Inflammatory macrophage treated with lipopolysaccharide for 1 hour (primary cell): ENCODE measurements around the gene CYP4F11.
"Not testable (repeated sequence)": the region's sequence is repeated elsewhere in the genome, so short reads cannot be mapped to it uniquely, and the experiment has no call there.

Experiments used
- DNase-seq, 2 donors: peaks; one replicate each; pipeline ENCODE4 v3.0.0-alpha.2; 2020 to 2022

The CYP4F11 gene

DNA sequence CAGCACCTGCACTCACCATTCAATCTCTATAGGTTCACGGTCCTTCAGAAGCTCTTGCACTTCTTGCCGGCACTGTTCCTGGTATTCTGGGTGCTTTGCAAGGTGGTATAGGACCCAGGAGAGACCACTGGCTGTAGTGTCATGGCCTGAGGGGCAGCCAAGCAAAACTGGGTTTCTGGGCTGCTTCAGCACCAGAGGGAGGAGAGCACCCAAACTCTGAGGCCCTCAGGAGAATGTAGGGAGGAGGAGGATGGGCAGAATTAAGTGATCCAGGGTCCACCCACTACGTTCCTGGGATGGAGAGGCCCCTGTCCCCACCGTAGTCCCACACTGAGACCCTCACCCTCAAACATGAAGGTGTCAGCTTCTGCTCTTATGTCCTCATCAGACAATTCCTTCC lies 12.3 kb downstream of the CYP4F11 start:
- no peak for DNase-seq

- DNase-seq, result no peak
Measured at GRCh38 chr19:15919243-15919642, 15.1 kb downstream of the CYP4F11 start.

- no peak for DNase-seq
Measured at GRCh38 chr19:15915109-15915508, 19.2 kb downstream of the CYP4F11 start.

DNA sequence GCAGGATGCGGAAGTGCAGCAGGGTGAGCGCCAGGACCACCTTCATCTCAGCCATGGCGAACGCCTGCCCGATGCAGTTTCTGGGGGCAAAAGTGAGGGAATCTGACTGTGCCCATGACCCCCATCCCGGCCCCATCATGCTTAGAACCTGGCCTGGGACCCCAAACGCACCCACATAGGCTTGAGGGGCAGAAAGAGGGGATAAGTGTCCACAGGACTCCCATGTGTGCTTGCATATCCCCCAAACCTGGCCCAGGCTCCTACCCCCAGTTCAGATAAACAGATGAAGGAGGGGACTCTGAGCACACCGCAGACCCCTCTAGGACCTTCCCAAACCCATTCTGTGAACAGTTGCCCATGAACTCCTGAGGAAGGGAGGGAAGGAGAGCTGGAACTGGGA lies 20.5 kb downstream of the CYP4F11 start:
- DNase-seq, result no peak

- DNase-seq, result no peak
Measured at GRCh38 chr19:15913384-15913783, 20.9 kb downstream of the CYP4F11 start.

GRCh38 chr19:15911599-15912235 lies 22.6 kb downstream of the CYP4F11 start:
- DNase-seq, result no peak

DNA sequence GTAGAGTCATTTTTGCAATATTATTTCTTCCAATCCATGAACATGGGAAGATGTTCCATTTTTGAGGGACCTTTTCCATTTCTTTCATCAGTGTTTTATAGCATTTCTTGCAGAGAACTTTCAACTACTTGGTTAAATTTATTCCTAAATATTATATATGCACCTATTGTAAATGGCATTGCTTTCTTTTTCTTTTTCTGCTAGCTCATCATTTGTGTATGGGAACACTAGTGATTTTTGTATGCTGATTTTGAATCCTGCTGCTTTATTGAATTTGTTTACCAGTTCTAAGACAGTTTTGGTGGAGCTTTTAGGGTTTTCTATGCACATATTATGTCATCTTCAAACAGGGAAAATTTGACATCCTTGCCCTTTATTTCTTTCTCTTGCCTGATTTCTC lies 29.3 kb downstream of the CYP4F11 start:
- no peak for DNase-seq

GRCh38 chr19:15902898-15903297 lies 31.4 kb downstream of the CYP4F11 start:
- DNase-seq, result not testable (repeated sequence)

- no peak for DNase-seq
Measured at GRCh38 chr19:15902254-15902653, 32.1 kb downstream of the CYP4F11 start.

DNA sequence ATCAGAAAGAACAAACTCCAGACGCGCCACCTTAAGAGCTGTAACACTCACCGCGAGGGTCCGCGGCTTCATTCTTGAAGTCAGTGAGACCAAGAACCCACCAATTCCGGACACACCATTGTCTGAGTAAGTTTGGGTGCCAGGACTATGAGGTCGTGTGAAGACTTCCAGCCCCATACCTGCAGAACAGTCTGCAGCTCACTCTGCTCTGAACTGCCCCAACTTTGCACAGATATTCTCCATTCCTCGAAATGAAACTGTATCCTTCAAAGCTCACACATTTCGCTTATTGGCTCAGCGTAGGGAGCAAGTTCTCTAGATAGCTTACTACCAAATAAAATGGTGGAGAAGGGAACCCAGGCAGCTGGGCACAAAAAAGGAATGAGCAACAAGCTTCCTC lies 33.8 kb downstream of the CYP4F11 start:
- DNase-seq, result no peak

- not testable (repeated sequence) for DNase-seq
Measured at GRCh38 chr19:15900032-15900431, 34.3 kb downstream of the CYP4F11 start.

DNA sequence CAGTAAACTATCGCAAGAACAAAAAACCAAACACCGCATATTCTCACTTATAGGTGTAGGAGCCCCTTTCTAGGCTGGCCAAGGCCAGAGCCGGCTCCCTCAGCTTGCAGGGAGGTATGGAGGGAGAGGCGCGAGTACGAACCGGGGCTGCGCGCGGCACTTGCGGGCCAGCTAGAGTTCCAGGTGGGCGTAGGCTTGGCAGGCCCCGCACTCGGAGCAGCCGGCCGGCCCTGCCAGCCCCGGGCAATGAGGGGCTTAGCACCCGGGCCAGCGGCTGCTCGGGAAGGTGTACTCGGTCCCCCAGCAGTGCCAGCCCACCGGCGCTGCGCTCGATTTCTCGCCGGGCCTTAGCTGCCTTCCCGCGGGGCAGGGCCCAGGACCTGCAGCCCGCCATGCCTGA lies 34.8 kb downstream of the CYP4F11 start:
- not testable (repeated sequence) for DNase-seq

DNA sequence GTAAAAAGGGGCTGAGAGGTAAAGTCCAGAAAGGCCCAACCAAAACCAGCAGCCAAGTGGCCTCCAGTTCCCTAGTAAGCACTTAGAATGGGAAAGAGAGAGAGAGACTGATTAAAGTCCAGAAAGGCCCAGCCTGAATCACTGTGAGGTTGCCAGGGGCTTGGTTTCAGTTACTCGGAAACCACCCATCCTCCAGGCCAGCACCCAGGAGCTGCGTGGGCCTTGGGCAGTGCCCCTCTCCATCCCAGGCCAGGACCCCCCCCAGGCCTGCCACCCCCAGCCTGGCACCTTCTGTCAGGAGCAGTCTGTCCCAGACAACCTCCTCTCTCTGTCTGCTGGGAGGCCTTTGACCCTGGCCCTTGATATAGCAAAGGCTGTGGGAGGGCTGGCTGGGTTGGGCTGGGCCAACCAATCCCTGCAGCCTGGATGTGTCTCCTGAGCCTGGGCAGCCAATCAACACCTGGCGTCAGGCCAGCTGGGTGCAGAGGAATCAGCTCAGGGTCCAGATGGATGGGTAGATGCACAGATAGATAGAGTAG lies 36.5 kb downstream of the CYP4F11 start, which contains the start of gene CYP4F2:
Gene CYP4F2, minus strand, starts transcription at position 337 of the 539 bp plus-strand sequence. CDS start 463 bp downstream, outside the sequence.
- DNase-seq, result no peak

DNA sequence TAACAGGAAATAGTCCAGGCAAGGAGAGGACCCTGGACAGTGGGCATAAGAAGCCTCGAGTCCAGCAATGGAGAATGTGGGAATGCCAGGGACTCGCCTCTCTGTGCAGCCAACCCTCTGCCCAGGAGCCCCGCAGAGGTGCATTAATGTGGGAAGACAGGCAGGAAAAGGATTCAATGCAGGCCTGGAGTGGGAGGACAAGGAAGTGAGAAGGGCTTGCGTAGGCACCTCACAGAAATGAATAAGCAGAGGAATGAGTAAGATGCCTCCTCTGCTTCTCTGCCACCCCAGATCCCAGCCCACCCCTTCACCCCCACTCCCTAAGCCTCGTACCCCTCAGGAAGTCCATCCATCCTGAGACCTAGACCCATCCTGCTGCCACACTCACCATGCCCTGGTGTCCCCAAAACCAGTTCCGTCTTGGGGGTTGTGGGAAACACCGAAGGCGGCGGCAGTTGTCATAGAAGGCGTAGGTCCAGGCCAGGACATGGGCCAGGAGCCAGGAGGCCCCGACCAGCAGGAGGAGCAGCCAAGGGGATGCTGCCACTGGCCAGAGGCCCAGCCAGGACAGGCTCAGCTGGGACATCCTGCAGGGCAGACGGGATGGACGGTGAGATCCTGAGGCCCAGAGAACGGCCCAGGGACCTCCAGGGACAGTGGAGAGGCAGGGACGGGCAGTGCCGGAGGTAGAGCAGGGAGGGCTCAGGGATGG lies 37.1 kb downstream of the CYP4F11 start:
- peak in 1 of 2 donors; percentile 7 for DNase-seq

DNA sequence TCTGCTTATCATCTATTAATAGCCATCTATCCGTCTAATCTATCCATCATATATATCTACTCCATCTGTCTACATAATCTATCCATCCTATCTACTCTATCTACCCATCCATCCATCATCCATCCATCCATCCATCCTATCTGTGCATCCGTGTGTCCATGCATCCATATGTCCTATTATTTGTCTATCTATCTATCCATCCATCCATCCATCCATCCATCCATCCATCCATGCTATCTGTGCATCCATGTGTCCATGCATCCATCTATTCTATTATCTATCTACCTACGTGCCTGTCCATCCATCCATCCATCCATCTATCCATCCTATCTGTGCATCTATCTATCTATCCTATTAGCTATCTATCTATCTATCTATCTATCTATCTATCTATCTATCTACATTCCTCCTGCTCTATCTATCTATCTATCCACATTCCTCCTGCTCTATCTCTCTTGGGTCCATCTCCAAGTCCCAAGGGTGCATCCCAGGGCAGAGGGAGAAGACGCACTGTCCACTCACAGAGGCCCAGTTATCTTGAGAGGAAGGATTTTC lies 38.4 kb downstream of the CYP4F11 start:
- no peak for DNase-seq

DNA sequence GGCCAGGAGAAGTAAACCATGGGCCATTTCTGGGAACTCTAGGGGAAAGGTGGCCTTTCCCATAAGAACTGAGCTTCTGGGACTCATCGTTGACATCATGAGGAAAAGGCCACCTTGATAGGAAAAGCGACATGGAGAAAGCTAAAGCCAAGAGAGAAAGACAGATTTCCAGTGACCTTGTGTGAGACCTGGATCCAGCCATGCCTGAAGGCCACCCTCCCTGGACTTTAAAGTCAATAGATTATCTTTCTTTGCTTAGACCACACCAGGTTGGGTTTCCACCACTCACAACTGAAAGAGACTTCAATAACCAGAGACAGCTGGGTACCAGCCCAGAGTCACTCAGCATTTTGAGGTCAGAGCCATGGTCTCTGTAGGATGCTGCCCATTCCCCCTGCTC lies 40.0 kb downstream of the CYP4F11 start:
- DNase-seq, result no peak

- no peak for DNase-seq
Measured at GRCh38 chr19:15893477-15893876, 40.9 kb downstream of the CYP4F11 start.

DNA sequence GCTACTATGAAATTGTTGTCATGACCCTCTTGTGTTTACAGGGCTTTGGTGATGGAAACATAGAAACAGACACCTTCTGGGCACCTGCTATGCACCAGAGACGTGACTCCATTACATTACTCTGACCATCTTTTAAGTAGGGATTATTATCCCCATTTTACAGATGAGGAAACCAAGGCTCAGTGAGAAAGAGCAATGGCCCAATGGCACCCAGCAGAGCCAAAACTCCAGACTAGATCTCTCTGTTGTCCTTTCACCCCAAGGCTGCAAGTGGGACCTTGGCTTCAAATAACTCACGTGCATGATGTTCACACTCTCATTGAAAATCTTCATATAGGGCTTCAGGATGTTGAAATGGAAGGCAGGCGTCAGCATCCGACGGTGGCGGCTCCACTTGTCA lies 42.3 kb downstream of the CYP4F11 start:
- DNase-seq, result no peak

DNA sequence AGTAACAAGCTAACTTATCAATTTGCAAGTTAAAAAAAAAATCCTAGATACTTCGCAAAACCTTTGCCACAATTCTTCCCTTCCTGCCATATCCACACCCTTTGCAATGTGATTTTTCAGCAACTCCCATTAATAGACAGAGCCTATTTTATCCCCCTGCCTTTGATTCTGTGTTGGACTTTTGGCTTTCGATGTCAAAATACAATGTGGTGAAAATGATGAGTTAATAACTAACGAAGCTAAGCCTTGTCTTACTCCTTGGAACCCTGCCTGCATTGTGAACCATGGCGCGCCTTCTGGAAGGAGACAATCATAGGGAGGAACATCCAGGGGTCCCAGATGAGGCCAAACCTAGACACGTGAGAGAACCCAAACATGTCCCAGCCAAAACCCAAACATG lies 42.9 kb downstream of the CYP4F11 start:
- no peak for DNase-seq

- DNase-seq, result not testable (repeated sequence)
Measured at GRCh38 chr19:15889339-15889738, 45.0 kb downstream of the CYP4F11 start.

GRCh38 chr19:15885919-15886318 lies 48.4 kb downstream of the CYP4F11 start:
- no peak for DNase-seq

- no peak for DNase-seq
Measured at GRCh38 chr19:15885167-15885566, 49.2 kb downstream of the CYP4F11 start.

DNA sequence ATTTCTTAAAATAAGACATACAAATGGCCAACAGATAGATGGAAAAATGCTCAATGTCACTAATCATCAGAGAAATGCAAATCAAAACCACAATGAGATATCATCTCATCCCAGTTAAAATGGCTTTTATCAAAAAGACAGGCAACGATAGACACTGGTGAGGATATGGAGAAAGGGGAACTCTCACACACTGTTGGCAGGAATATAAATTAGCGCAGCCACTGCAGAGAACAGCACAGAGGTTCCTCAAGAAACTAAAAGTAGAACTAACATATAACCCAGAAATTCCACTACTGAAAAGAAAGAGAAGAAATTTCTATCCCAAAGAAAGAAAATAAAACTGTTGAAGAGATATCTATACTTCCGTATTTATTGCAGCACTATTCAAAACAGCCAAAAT lies 51.0 kb downstream of the CYP4F11 start:
- peak; percentile 6 to 7 for DNase-seq
